Keratinocyte (primary cell): Measurements from ENCODE around the gene SHISA9. TPM values are rescaled to one million over a fixed set of nuclear protein-coding genes. Genes with fewer than 3 reads are reported as not detected.

Source experiments
- DNase-seq: peaks from one replicate; pipeline ENCODE4 v3.0.0-alpha.2; 2011; ENCODE audit warnings: low read depth, missing footprints, low spot score
- FAIRE-seq: peaks from 2 replicates; lab custom pipeline; 2011; peaks lifted over from hg19 to GRCh38; lab: Jason Lieb, UNC
- H2AFZ ChIP-seq: 2 replicates; pipeline ENCODE4 v1.6.0; 2012; ENCODE audit warnings: low read length, control low read depth, inconsistent platforms; ENCODE audit not compliant: control insufficient read depth
- H3K27ac ChIP-seq: 2 replicates; pipeline ENCODE4 v1.5.1; 2011; ENCODE audit warnings: low read length; ENCODE audit not compliant: control insufficient read depth, insufficient read depth
- H3K27me3 ChIP-seq: 3 replicates; pipeline ENCODE4 v1.6.0; 2011; ENCODE audit warnings: low read length; ENCODE audit not compliant: control insufficient read depth, insufficient read depth; ENCODE audit errors: extremely low read depth
- H3K36me3 ChIP-seq, 2 experiments: 2 replicates in 1 of 2; 3 replicates in 1 of 2; pipeline ENCODE4 v1.5.1; 2011; ENCODE audit warnings: low read length in 2 of 2, mild to moderate bottlenecking in 1 of 2; ENCODE audit not compliant: control insufficient read depth in 2 of 2, insufficient read depth in 2 of 2; ENCODE audit errors: extremely low read depth in 1 of 2
- H3K4me1 ChIP-seq: 3 replicates; pipeline ENCODE4 v1.5.1; 2011; ENCODE audit warnings: low read length; ENCODE audit not compliant: control insufficient read depth, insufficient read depth; ENCODE audit errors: extremely low read depth
- H3K4me2 ChIP-seq: 3 replicates; pipeline ENCODE4 v1.6.0; 2011; ENCODE audit warnings: low read depth, low read length; ENCODE audit not compliant: control insufficient read depth, insufficient read depth; ENCODE audit errors: extremely low read depth
- H3K4me3 ChIP-seq, 3 experiments: fragments of 200-600 bp in 1 of 3; sonication (generic) in 1 of 3; 2 replicates in 2 of 3; 3 replicates in 1 of 3; pipeline ENCODE4 v1.5.1; 2011 to 2016; ENCODE audit warnings: low read length in 3 of 3, mild to moderate bottlenecking in 3 of 3, control low read depth in 2 of 3, inconsistent platforms in 1 of 3, low read depth in 1 of 3, mixed read lengths in 1 of 3, mixed run types in 1 of 3, moderate library complexity in 1 of 3; ENCODE audit not compliant: control insufficient read depth in 2 of 3, insufficient read depth in 2 of 3; ENCODE audit errors: extremely low read depth in 1 of 3
- H3K79me2 ChIP-seq: 2 replicates; pipeline ENCODE4 v1.6.0; 2012; ENCODE audit warnings: low read length; ENCODE audit not compliant: control insufficient read depth, insufficient read depth
- H3K9ac ChIP-seq: 3 replicates; pipeline ENCODE4 v1.6.0; 2011; ENCODE audit warnings: low read length; ENCODE audit not compliant: control insufficient read depth, insufficient read depth; ENCODE audit errors: extremely low read depth
- H3K9me1 ChIP-seq: 3 replicates; pipeline ENCODE4 v1.6.0; 2011; ENCODE audit warnings: low read length; ENCODE audit not compliant: control insufficient read depth, insufficient read depth; ENCODE audit errors: extremely low read depth
- H3K9me3 ChIP-seq: 2 replicates; pipeline ENCODE4 v1.5.1; 2012; ENCODE audit warnings: low read depth, low read length; ENCODE audit not compliant: control insufficient read depth
- H4K20me1 ChIP-seq: 3 replicates; pipeline ENCODE4 v1.6.0; 2011; ENCODE audit warnings: low read length; ENCODE audit not compliant: control insufficient read depth, insufficient read depth; ENCODE audit errors: extremely low read depth
- CTCF ChIP-seq, 3 experiments: IDR thresholded peaks in 1 of 3; conservative IDR thresholded peaks in 1 of 3; optimal IDR thresholded peaks in 1 of 3; 2 replicates in 2 of 3; 3 replicates in 1 of 3; pipeline versions ENCODE3 to v1.5.1; 2011; ENCODE audit warnings: low read length in 3 of 3, mild to moderate bottlenecking in 3 of 3, moderate library complexity in 2 of 3, control low read depth in 1 of 3, inconsistent platforms in 1 of 3; ENCODE audit not compliant: insufficient read depth in 2 of 3; ENCODE audit errors: extremely low read depth in 1 of 3
- EZH2 ChIP-seq: IDR thresholded peaks from one replicate; pipeline ENCODE4 v1.6.1; 2012; ENCODE audit warnings: inconsistent platforms, mild to moderate bottlenecking, low read length, moderate library complexity
- dilution Hi-C: fragments of 300-500 bp; cut with MboI; formaldehyde crosslinking; loops from one replicate; pipeline ENCODE4 v1.7.0; 2020; ENCODE audit warnings: low sequenced_read_pairs; ENCODE audit not compliant: extremely low pct_ligation_motif_present
- polyA plus RNA-seq, 5 experiments: library from polyadenylated mRNA; depleted of rRNA in 3 of 5; stranded (reverse) in 3 of 5; stranded (forward) in 1 of 5; unstranded in 1 of 5; fragments of >200 nt; gene quantifications; 1 replicate in 1 of 5; 2 replicates in 3 of 5; 3 replicates in 1 of 5; pipeline versions ENCODE4 v1.2.1 to v1.2.3, GENCODE V29; 2011 to 2012; ENCODE audit warnings: missing spikeins in 2 of 5, low read depth in 1 of 5, low replicate concordance in 1 of 5

SHISA9 gene
- polyA plus RNA-seq, 1 donor (not counting 4 experiments of a cell fraction or from before 2014, with no cell fraction given): 0.28 TPM

GRCh38 chr16:13041180-13041579 is 139.8 kb downstream of the SHISA9 start:
- no peaks in the 10 kb centered on the region for H3K36me3 ChIP-seq
- TF ChIP-seq CTCF (optimal IDR thresholded peaks at IDR 0.05 in 1 of 3, IDR thresholded peaks at IDR 0.05 in 1 of 3, conservative IDR thresholded peaks at IDR 0.05 in 1 of 3; ENCODE audit: extremely low read depth in 1 of 3, insufficient read depth in 2 of 3, low read length in 3 of 3): no peak
- TF ChIP-seq EZH2: no peak
- H3K4me1 ChIP-seq: no peaks in the 10 kb centered on the region
- H3K4me3 ChIP-seq: no peak overlapping the region
- no peak overlapping the region for H3K27ac ChIP-seq
- no peaks in the 10 kb centered on the region for H3K79me2 ChIP-seq
- dilution Hi-C loops: no loop called here
- no peak for DNase-seq
- H4K20me1 ChIP-seq: no peaks in the 10 kb centered on the region
- H3K9ac ChIP-seq: no peak overlapping the region
- FAIRE-seq: no peak
- H3K9me3 ChIP-seq: no peaks in the 10 kb centered on the region
- no peak overlapping the region for H2AFZ ChIP-seq
- no peaks in the 10 kb centered on the region for H3K27me3 ChIP-seq
- no peaks in the 10 kb centered on the region for H3K9me1 ChIP-seq
- H3K4me2 ChIP-seq: no peak overlapping the region

- TF ChIP-seq CTCF (optimal IDR thresholded peaks at IDR 0.05 in 1 of 3, IDR thresholded peaks at IDR 0.05 in 1 of 3, conservative IDR thresholded peaks at IDR 0.05 in 1 of 3; ENCODE audit: extremely low read depth in 1 of 3, insufficient read depth in 2 of 3, low read length in 3 of 3): no peak
- no peak for TF ChIP-seq EZH2
- Histone ChIP-seq H3K9me1 (no peaks in the 10 kb centered on the region), H3K27ac (no peak overlapping the region), H3K4me2 (no peak overlapping the region), H3K4me3 (no peak overlapping the region), H3K9ac (no peak overlapping the region), H3K4me1 (no peaks in the 10 kb centered on the region), H3K36me3 (no peaks in the 10 kb centered on the region), H3K79me2 (no peaks in the 10 kb centered on the region), H2AFZ (no peak overlapping the region), H3K9me3 (no peaks in the 10 kb centered on the region), H4K20me1 (no peaks in the 10 kb centered on the region), H3K27me3 (no peaks in the 10 kb centered on the region)
- dilution Hi-C loops: no loop called here
- FAIRE-seq: no peak
- no peak for DNase-seq
These were observed 140.4 kb downstream of the SHISA9 start for GRCh38 chr16:13041646-13042290.
